HG02981 (cell line): ENCODE data around the gene TVP23B.
"Not testable (repeated sequence)": the region's sequence is repeated elsewhere in the genome, so short reads cannot be mapped to it uniquely, and the experiment has no call there.

Experiments used
- ATAC-seq: cut with Tn5 transposase; IDR thresholded peaks from one replicate; pipeline ENCODE4 v1.9.1; 2021; ENCODE audit warnings: mild to moderate bottlenecking, moderate library complexity; ENCODE audit not compliant: unreplicated experiment

The TVP23B gene

GRCh38 chr17:18780991-18781718 is at the start of gene TVP23B:
TSS of gene TVP23B (plus strand) at chr17:18781183. CDS start at chr17:18781294, 111 bp downstream.
- peak; percentile 98 for ATAC-seq

GRCh38 chr17:18732438-18732837 is 48.5 kb upstream of the TVP23B start:
- ATAC-seq = not testable (repeated sequence)

GRCh38 chr17:18733350-18733749 is 47.6 kb upstream of the TVP23B start:
- ATAC-seq = not testable (repeated sequence)

- not testable (repeated sequence) for ATAC-seq
Measured at GRCh38 chr17:18739616-18740391, 41.2 kb upstream of the TVP23B start.

GRCh38 chr17:18741228-18741627 is 39.8 kb upstream of the TVP23B start:
- not testable (repeated sequence) for ATAC-seq

- ATAC-seq = not testable (repeated sequence)
Measured at GRCh38 chr17:18743699-18744421, 37.1 kb upstream of the TVP23B start, which contains the start of gene FBXW10. TSS of gene FBXW10 (plus strand) at chr17:18744054. CDS start at chr17:18744245, 191 bp downstream.

- ATAC-seq = not testable (repeated sequence)
Measured at GRCh38 chr17:18744726-18745125, 36.3 kb upstream of the TVP23B start.

- ATAC-seq = not testable (repeated sequence)
Measured at GRCh38 chr17:18746551-18746950, 34.4 kb upstream of the TVP23B start.

- ATAC-seq = not testable (repeated sequence)
Measured at GRCh38 chr17:18747501-18747900, 33.5 kb upstream of the TVP23B start.

GRCh38 chr17:18750242-18750641 is 30.7 kb upstream of the TVP23B start:
- not testable (repeated sequence) for ATAC-seq

- ATAC-seq = not testable (repeated sequence)
Measured at GRCh38 chr17:18753829-18754409, 27.1 kb upstream of the TVP23B start.

- ATAC-seq = not testable (repeated sequence)
Measured at GRCh38 chr17:18755969-18756368, 25.0 kb upstream of the TVP23B start.

GRCh38 chr17:18757368-18758044 is 23.5 kb upstream of the TVP23B start:
- ATAC-seq = not testable (repeated sequence)

GRCh38 chr17:18758344-18758743 is 22.6 kb upstream of the TVP23B start:
- not testable (repeated sequence) for ATAC-seq

- ATAC-seq = not testable (repeated sequence)
Measured at GRCh38 chr17:18760221-18760620, 20.8 kb upstream of the TVP23B start.

GRCh38 chr17:18770572-18770971 is 10.4 kb upstream of the TVP23B start:
- ATAC-seq = not testable (repeated sequence)

- ATAC-seq = not testable (repeated sequence)
Measured at GRCh38 chr17:18771066-18771465, 9.9 kb upstream of the TVP23B start.

GRCh38 chr17:18772471-18772870 is 8.5 kb upstream of the TVP23B start:
- no peak for ATAC-seq

GRCh38 chr17:18781805-18782204 is 822 bp downstream of the TVP23B start:
- ATAC-seq = not testable (repeated sequence)

GRCh38 chr17:18785933-18786332 is 5.0 kb downstream of the TVP23B start:
- not testable (repeated sequence) for ATAC-seq
